ENCODE measurements around the gene LRRN4CL.
A peak's percentile ranks its signal among the peaks of the same experiment; 100 is the strongest.
"Not testable (repeated sequence)": the region's sequence is repeated elsewhere in the genome, so short reads cannot be mapped to it uniquely, and the experiment has no call there.

The LRRN4CL gene

DNA sequence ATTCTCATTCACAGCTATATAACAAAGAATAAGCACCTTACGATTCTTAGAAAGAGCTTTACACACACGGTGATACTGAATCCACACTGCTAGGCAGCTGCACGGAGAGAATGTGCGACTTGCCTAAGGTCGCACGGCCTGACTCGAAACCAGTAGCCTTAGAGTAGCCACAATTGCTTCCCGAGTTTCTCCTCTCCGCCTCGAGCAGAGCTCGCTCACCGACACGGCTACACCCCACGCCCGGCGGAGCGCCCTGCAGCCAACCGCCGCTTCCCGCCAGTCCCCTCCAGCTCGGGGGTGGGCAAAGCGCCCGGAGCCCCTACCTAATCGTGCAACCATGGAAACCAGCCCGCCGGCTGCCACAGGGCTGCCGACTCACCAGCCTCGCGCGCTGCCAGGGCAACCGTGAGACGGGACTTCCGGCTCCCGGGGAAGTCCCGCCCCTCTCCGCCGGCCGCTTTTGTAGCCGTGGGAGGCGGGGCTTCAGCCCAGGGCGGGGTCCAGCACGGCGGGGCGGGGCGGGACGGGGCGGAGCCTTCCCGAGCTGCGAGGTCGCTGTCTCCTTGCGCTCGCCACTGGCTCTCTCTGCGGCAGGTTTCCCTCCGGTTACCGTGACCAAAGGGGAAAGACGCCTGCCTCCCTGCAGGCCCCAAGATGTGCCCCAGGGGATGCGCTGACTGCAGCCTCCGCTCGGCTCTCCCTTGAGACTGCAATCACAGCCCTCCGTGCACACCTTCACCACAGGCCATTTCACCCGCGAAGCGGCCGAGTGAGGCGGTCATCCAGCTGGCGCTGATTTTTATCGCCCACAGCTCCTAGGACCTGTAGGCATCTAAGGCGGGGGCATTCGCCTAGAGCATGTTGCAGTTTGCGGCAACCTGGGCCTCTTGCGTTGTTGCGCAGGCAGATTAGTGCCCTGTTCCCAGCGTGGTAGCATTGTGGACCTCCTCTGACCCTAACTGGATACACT lies 16.8 kb upstream of the LRRN4CL start:
- peak overlapping the region; percentile 70 for H3K4me3 ChIP-seq (replicated peaks; ENCODE audit: low read depth, low read length)

DNA sequence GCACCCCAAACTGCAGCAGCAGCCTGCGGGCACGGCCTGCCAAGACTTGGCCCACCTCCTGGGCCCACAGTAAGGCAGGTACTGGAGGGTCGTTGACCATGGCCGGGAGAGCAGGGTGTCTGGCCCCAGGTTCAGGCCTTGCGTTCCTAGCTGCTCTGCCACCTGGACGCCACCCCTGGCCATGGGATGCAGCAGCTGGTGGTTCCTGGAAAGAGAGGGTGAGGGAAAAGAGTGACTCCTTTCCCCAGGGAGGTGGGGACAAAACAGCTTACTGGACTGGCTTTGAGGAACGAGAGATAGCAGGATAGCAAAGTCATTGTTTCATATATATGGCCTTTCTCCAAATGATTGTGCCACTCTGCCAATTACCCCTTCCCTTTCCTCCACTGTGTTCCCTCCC lies 16.1 kb upstream of the LRRN4CL start:
- DNase-seq (ENCODE audit: extremely low read depth, low read depth): no peak
- TF ChIP-seq CTCF (IDR thresholded peaks at IDR 0.05; ENCODE audit: low read depth, low read length, missing control alignments): no peak
- peak overlapping the region; percentile 70 for H3K4me3 ChIP-seq (replicated peaks; ENCODE audit: low read depth, low read length)

More for the DNA sequence above, 16.8 kb upstream of the LRRN4CL start:
- TF ChIP-seq CTCF (IDR thresholded peaks at IDR 0.05; ENCODE audit: low read depth, low read length, missing control alignments): no peak
- DNase-seq (ENCODE audit: extremely low read depth, low read depth): peak; percentile 63

- H3K4me3 ChIP-seq (replicated peaks; ENCODE audit: low read depth, low read length); DNase-seq (ENCODE audit: extremely low read depth, low read depth): not testable (repeated sequence)
Measured at GRCh38 chr11:62703921-62704320, 14.6 kb upstream of the LRRN4CL start.

DNA sequence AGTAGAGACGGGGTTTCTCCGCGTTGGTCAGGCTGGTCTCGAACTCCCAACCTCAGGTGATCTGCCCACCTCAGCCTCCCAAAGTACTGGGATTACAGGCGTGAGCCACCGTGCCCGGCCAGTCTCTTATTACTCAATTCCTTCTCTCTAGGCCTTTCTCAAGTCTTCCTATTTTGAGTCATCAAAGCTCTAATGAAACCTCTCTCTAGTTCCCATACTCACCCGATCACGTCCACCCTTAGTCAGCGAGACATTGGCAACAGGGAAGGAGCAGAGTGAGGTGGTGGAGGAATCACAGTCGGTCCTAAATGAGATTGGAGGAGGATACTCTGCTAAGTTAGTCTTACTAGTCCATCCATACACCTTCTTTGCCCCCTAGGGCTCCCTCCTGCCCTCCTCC lies 12.9 kb upstream of the LRRN4CL start:
- DNase-seq (ENCODE audit: extremely low read depth, low read depth): no peak
- no peak for TF ChIP-seq CTCF (IDR thresholded peaks at IDR 0.05; ENCODE audit: low read depth, low read length, missing control alignments)
- H3K4me3 ChIP-seq (replicated peaks; ENCODE audit: low read depth, low read length): no peak overlapping the region

DNA sequence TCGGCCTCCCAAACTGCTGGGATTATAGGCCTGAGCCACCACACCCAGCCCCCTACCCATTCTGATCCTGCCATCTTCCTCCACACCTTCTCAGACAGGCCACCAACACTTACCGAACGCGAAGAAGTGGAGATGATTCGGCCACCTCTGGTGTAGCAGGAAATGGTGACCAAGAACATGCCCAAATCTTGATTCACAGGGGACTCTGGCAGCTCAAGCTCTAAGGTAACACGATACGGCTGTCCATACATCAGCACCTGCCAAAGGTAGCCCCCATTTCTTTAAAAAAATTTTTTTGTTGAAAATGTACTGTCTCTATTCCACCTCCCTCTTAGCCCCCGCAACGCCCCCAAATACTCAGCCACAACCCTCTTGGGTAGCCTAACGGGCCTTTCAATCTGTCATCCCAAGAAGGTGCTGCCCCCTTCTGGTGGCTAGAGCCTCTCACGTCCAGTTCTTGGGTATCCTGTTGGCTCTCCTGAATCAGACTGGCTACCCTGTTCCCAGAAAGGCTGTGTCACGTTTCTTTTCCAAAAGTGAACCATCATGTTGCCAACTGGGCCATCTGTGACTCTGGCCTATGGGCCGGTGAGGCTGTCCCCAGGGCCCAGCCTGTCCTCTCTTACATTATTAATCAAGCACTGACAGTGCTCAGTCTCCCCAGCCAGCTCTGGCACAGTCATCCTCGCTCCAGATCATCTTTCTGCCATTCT lies 5.3 kb upstream of the LRRN4CL start:
- H3K4me3 ChIP-seq (replicated peaks; ENCODE audit: low read depth, low read length): no peak overlapping the region

DNA sequence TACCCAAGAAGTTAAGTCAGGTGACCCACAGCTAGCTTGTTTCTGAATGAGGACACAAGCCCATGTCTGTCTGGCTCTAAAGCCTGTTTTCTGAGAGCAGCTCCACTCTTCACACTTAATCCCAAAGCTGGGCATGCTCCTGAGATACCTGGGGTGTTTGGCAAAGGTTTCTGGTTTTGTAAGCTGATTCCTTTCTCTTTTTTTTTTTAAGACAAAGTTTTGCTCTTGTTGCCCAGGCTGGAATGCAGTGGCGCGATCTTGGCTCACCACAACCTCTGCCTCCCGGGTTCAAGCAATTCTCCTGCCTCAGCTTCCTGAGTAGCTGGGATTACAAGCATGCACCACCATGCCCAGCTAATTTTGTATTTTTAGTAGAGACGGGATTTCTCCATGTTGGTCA lies 4.3 kb upstream of the LRRN4CL start:
- not testable (repeated sequence) for H3K4me3 ChIP-seq (replicated peaks; ENCODE audit: low read depth, low read length); DNase-seq (ENCODE audit: extremely low read depth, low read depth)

More for the DNA sequence above, 5.3 kb upstream of the LRRN4CL start:
- DNase-seq (ENCODE audit: extremely low read depth, low read depth): peak; percentile 65
- peak; percentile 89 for TF ChIP-seq CTCF (IDR thresholded peaks at IDR 0.05; ENCODE audit: low read depth, low read length, missing control alignments)

DNA sequence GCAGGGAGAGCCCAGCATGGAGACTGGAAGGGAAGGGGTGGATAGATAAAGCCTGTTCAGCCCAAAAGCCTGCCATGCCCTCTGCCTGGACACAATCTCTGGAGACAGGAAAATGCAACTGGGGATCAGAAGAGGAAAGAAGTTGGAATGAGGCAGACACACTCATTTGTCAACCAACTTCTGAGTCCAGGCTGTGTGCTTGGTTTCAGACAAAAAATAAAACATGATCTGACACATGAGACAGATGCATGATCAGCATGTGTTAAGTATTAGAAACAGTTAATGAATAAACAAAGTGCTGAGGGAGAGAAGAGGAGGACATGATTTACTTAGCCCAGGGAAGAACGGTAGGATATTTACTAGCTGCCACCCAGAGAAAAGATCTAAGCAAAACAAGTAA lies 839 bp downstream of the LRRN4CL start:
- peak overlapping the region; percentile 38 for H3K4me3 ChIP-seq (replicated peaks; ENCODE audit: low read depth, low read length)
- TF ChIP-seq CTCF (IDR thresholded peaks at IDR 0.05; ENCODE audit: low read depth, low read length, missing control alignments): no peak
- no peak for DNase-seq (ENCODE audit: extremely low read depth, low read depth)

All from HFF-Myc (cell line).